ENCODE results near the gene BBC3.

- no peak for TF ChIP-seq PHF8 (IDR thresholded peaks at IDR 0.05; ENCODE audit: borderline replicate concordance, low read depth)
- no peak for TF ChIP-seq JUN (IDR thresholded peaks at IDR 0.05)
- no peak for TF ChIP-seq KDM1A (IDR thresholded peaks at IDR 0.05; ENCODE audit: low read depth)
- TF ChIP-seq CTCF (IDR thresholded peaks at IDR 0.05) = no peak
- TF ChIP-seq KDM5A (IDR thresholded peaks at IDR 0.05) = no peak
- TF ChIP-seq USF2 (IDR thresholded peaks at IDR 0.05) = no peak
- no peak for TF ChIP-seq TP53 (CRISPR knock-in tag; IDR thresholded peaks at IDR 0.05)
- TF ChIP-seq HDAC2 (IDR thresholded peaks at IDR 0.05) = no peak
- TF ChIP-seq E2F6 (IDR thresholded peaks at IDR 0.05; ENCODE audit: borderline replicate concordance, low read depth) = no peak
- no peak for TF ChIP-seq POLR2A (IDR thresholded peaks at IDR 0.05; ENCODE audit: low read length)
- no peak for TF ChIP-seq RFX5 (IDR thresholded peaks at IDR 0.05)
- TF ChIP-seq MYC (IDR thresholded peaks at IDR 0.05; ENCODE audit: borderline replicate concordance, low read length) = no peak
Observed at GRCh38 chr19:47264629-47265028, 33.6 kb upstream of the BBC3 start.

Data from A549 (cell line).